HEK293 (cell line): ENCODE data around the gene APBB2.

Experiments used
- ZBTB21 ChIP-seq: fragments of 450-650 bp; formaldehyde crosslinking; IDR thresholded peaks from 2 replicates; pipeline ENCODE4 v1.5.1; 2017; ENCODE audit warnings: missing biosample characterization, missing genetic modification characterization
- ZNF146 ChIP-seq: fragments of 450-650 bp; formaldehyde crosslinking; IDR thresholded peaks from 2 replicates; pipeline ENCODE4 v1.5.1; 2016; ENCODE audit warnings: missing biosample characterization, missing genetic modification characterization
- ZNF433 ChIP-seq: fragments of 450-650 bp; formaldehyde crosslinking; IDR thresholded peaks from 2 replicates; pipeline ENCODE4 v1.5.1; 2016; ENCODE audit warnings: missing biosample characterization, missing genetic modification characterization, low read depth
- ZNF830 ChIP-seq: fragments of 450-650 bp; IDR thresholded peaks from 2 replicates; pipeline ENCODE4 v1.5.0; 2018; ENCODE audit warnings: missing biosample characterization, missing genetic modification characterization, low read depth, mild to moderate bottlenecking, moderate library complexity
- TF ChIP-seq, protein P1 (sequence below): fragments of 450-650 bp; formaldehyde crosslinking; IDR thresholded peaks from 2 replicates; pipeline ENCODE4 v1.5.1; 2016; ENCODE audit warnings: missing biosample characterization, missing genetic modification characterization
- TF ChIP-seq, protein P2 (sequence below): fragments of 450-650 bp; formaldehyde crosslinking; IDR thresholded peaks from 2 replicates; pipeline ENCODE4 v1.5.1; 2016; ENCODE audit warnings: missing biosample characterization, missing genetic modification characterization

DNA sequence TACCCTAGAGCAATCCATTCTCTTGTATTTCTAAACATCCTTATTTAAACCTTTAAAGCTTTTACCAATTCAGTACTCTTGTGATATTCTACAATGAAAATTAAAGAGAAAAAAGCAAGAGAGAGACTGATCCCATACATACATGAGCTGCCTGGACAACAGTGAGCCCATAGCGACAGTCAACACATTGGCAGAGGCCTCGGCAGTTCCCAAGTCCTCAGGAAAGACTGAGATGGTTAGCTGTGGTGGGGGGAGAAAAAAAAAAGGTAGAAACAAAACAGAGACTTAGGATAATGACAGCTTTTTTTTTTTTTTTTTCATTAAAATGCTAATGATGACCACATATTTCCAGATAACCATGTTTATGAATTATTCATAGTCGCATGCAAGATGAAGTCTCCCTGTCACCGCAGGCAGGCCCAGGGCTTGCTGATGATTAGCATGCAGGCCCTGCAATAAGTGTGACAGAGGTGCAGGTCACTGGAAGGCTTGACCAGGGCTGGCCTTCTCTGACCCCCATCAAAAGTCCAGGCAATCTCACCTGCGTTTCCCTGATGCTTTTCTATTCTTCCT is 148.8 kb downstream of the APBB2 start:
- TF ChIP-seq ZNF433 (tag by site-specific recombination): no peak
- TF ChIP-seq ZNF146 (tag by site-specific recombination): no peak
- TF ChIP-seq ZNF830: no peak
- TF ChIP-seq, protein P1, sequence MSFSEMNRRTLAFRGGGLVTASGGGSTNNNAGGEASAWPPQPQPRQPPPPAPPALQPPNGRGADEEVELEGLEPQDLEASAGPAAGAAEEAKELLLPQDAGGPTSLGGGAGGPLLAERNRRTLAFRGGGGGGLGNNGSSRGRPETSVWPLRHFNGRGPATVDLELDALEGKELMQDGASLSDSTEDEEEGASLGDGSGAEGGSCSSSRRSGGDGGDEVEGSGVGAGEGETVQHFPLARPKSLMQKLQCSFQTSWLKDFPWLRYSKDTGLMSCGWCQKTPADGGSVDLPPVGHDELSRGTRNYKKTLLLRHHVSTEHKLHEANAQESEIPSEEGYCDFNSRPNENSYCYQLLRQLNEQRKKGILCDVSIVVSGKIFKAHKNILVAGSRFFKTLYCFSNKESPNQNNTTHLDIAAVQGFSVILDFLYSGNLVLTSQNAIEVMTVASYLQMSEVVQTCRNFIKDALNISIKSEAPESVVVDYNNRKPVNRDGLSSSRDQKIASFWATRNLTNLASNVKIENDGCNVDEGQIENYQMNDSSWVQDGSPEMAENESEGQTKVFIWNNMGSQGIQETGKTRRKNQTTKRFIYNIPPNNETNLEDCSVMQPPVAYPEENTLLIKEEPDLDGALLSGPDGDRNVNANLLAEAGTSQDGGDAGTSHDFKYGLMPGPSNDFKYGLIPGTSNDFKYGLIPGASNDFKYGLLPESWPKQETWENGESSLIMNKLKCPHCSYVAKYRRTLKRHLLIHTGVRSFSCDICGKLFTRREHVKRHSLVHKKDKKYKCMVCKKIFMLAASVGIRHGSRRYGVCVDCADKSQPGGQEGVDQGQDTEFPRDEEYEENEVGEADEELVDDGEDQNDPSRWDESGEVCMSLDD (tag by site-specific recombination): no peak
- no peak for TF ChIP-seq ZBTB21 (tag by site-specific recombination)
- TF ChIP-seq, protein P2, sequence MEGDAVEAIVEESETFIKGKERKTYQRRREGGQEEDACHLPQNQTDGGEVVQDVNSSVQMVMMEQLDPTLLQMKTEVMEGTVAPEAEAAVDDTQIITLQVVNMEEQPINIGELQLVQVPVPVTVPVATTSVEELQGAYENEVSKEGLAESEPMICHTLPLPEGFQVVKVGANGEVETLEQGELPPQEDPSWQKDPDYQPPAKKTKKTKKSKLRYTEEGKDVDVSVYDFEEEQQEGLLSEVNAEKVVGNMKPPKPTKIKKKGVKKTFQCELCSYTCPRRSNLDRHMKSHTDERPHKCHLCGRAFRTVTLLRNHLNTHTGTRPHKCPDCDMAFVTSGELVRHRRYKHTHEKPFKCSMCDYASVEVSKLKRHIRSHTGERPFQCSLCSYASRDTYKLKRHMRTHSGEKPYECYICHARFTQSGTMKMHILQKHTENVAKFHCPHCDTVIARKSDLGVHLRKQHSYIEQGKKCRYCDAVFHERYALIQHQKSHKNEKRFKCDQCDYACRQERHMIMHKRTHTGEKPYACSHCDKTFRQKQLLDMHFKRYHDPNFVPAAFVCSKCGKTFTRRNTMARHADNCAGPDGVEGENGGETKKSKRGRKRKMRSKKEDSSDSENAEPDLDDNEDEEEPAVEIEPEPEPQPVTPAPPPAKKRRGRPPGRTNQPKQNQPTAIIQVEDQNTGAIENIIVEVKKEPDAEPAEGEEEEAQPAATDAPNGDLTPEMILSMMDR (tag by site-specific recombination): no peak
